ENCODE data around the gene GPALPP1. TPM values are rescaled to one million over a fixed set of nuclear protein-coding genes. Genes with fewer than 3 reads are reported as not detected.
A peak's percentile ranks its signal among the peaks of the same experiment; 100 is the strongest.
"Not testable (repeated sequence)": the region's sequence is repeated elsewhere in the genome, so short reads cannot be mapped to it uniquely, and the experiment has no call there.

Gene GPALPP1
- total RNA-seq, 2 donors from 2014 or later: 24.3 to 32.6 TPM

DNA sequence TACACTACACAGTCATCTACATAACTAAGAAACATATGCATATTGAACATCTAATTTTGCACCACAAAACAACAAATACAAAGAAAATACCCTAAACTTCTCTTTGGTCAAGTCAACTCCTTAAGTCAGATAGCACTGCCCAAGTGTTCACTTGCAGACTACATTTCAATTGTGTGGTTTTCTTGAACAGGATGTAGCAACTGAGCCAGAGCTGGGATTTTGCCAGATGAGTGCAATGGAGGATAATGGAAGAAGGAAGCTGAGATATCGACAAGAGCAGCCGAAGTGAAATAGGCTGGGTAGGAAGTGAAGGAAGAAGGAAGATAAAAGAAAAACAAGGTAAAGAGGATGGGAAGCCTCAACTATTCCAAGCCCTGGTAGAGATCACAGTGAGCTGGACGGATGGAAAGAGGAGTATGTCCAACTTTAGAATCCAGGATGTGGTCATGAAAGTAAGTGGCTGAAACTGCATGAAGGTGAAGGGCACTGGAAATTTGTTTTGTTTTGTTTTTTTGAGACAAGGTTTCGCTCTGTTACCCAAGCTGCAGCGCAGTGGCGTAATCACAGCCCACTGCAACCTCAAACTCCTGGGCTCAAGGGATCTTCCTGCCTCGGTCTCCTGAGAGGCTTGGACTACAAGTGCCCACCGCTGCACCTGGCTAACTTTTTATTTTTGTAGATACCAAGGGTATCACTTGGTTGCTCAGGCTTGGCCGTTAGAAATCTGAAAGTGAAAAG lies 15.1 kb upstream of the GPALPP1 start:
- Mint-ChIP-seq H3K9me3 (no peaks in the 10 kb centered on the region), H3K4me1 (ENCODE audit: low read depth in 2 of 2) (no peaks in the 10 kb centered on the region), H3K27ac (no peak overlapping the region), H3K4me3 (no peak overlapping the region), H3K36me3 (peaks cover 6% of the 10 kb centered on the region), H3K27me3 (no peaks in the 10 kb centered on the region)
- no peak for DNase-seq (ENCODE audit: low spot score)
- no peak for ATAC-seq

DNA sequence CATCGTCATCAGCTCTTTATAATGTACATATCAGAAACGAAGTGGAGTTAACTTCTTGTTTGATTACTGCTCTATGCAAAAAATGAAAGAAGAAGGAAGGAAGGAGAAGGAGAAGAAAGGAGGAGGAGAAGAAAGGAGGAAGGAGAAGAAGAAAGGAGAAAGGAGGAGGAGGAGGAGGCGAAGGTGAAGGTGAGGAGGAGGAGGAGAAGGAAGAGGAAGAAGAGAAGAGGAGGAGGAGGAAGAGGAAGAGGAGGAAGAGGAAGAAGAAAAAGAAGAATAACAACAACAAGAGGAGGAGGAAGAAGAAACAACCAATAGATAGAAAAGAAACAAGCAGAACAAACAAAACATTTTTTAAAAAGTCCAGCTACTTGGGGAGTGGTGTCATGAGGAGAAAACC lies 13.1 kb upstream of the GPALPP1 start:
- no peaks in the 10 kb centered on the region for H3K9me3 Mint-ChIP-seq
- H3K4me1 Mint-ChIP-seq (ENCODE audit: low read depth in 2 of 2): no peaks in the 10 kb centered on the region
- DNase-seq (ENCODE audit: low spot score): no peak
- H3K4me3 Mint-ChIP-seq: no peak overlapping the region
- ATAC-seq: no peak
- peaks cover 6% of the 10 kb centered on the region for H3K36me3 Mint-ChIP-seq
- H3K27me3 Mint-ChIP-seq: no peaks in the 10 kb centered on the region
- H3K27ac Mint-ChIP-seq: no peak overlapping the region

DNA sequence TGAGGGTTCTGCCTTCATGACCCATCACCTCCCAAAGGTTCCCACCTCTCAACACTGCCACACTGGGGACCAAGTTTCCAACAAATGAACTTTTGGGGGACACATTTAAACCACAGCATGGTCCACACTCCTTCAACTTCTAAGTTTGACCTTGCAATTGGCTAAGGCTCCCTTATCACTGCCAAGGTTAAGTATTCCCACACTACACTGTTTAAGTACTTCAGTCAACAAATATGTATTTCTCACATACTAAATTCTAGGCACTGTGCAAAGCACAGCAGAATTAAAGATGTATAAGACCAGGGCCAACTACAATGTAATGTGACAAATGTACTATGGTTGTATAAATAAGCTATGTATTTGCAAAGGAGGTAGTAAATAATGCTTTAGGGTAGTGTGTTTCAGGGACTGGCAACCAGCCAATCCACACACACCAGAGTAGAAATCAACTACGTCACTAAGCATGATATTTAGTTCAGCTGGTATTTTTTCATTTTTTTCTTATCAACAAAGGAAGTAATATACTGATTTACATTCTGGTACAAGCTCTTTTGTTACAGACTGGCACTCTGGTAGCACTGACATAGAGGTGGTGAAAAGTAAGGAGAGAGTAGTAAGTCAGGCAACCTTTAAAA lies 12.3 kb upstream of the GPALPP1 start:
- H3K4me1 Mint-ChIP-seq (ENCODE audit: low read depth in 2 of 2): no peaks in the 10 kb centered on the region
- no peaks in the 10 kb centered on the region for H3K9me3 Mint-ChIP-seq
- no peak overlapping the region for H3K27ac Mint-ChIP-seq
- H3K36me3 Mint-ChIP-seq: peaks cover 6% of the 10 kb centered on the region
- no peak overlapping the region for H3K4me3 Mint-ChIP-seq
- DNase-seq (ENCODE audit: low spot score) (no peak), ATAC-seq (no peak)
- no peaks in the 10 kb centered on the region for H3K27me3 Mint-ChIP-seq

DNA sequence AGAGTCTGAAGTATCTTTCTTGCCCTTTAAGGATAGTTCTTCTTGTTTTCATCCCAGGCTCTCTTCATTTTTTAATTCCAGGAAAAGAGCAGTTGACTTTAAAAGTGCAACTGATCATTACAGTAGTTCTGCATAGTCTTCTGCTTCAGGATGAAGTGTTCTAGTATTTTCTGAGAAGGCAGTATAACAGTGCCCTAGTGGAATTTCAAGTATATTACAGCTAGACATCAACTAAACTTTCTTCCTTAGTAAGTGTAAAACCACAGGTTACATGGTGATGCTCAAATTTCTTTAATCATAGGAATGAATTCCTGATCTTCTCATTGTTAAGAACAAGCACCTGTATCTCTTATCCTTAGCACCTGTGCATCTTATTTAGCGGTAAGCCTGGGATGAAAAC lies 11.0 kb upstream of the GPALPP1 start:
- Mint-ChIP-seq H3K9me3 (no peaks in the 10 kb centered on the region), H3K4me1 (ENCODE audit: low read depth in 2 of 2) (peaks cover 0 to 4% of the 10 kb centered on the region in 2 donors), H3K36me3 (peaks cover 6% of the 10 kb centered on the region), H3K27me3 (no peaks in the 10 kb centered on the region), H3K27ac (no peak overlapping the region), H3K4me3 (no peak overlapping the region)
- no peak for ATAC-seq
- DNase-seq (ENCODE audit: low spot score): no peak

DNA sequence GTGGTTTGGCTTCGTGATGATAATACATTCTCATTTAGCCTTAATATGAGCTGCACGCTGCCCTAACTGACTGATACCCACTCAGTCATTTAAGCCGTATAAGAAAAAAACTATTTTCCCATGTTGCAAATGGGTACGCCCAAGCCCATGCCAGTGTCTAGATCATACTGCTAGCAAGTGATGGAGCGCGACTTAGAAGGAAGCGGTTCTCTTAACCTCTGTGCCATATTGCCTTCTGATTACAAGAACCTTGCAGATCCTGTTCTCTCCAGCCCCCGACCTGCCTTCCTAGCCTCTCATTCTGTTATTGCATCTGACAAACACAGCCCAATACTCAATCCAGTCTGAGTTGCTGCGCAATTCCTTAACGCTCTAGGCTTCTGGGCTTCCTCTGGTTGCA lies 603 bp downstream of the GPALPP1 start:
- Mint-ChIP-seq H3K36me3 (peaks cover 10% of the 10 kb centered on the region), H3K27ac (peak overlapping the region; percentile 90 to 93), H3K9me3 (no peaks in the 10 kb centered on the region), H3K4me1 (ENCODE audit: low read depth in 2 of 2) (peaks cover 44 to 45% of the 10 kb centered on the region in 2 donors), H3K27me3 (no peaks in the 10 kb centered on the region), H3K4me3 (peak overlapping the region; percentile 97)
- DNase-seq (ENCODE audit: low spot score) (no peak), ATAC-seq (peak; percentile 2 to 14)

DNA sequence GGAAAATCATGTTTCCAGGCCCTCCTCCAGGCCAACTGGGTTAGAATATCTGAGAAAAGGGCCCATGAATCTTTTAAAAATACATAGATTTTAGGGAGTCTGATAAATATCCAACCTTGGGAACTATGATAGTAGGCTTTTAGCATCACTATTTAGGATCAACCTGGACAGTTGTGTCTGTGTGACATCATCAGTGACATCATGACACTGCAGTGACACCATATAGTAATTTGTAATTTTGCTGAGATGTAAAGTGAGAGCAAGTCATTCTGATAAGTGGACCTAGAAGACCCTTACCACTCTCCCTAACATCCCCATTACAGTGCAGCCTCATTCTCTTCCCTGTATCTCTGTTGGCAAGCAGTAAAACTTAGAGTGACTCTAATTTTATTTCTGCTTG lies 14.1 kb downstream of the GPALPP1 start:
- H3K36me3 Mint-ChIP-seq: peaks cover 11% of the 10 kb centered on the region
- peaks cover 0 to 4% of the 10 kb centered on the region in 2 donors for H3K4me1 Mint-ChIP-seq (ENCODE audit: low read depth in 2 of 2)
- H3K9me3 Mint-ChIP-seq: no peaks in the 10 kb centered on the region
- no peak overlapping the region for H3K27ac Mint-ChIP-seq
- H3K4me3 Mint-ChIP-seq: no peak overlapping the region
- no peak for DNase-seq (ENCODE audit: low spot score)
- H3K27me3 Mint-ChIP-seq: no peaks in the 10 kb centered on the region
- no peak for ATAC-seq

DNA sequence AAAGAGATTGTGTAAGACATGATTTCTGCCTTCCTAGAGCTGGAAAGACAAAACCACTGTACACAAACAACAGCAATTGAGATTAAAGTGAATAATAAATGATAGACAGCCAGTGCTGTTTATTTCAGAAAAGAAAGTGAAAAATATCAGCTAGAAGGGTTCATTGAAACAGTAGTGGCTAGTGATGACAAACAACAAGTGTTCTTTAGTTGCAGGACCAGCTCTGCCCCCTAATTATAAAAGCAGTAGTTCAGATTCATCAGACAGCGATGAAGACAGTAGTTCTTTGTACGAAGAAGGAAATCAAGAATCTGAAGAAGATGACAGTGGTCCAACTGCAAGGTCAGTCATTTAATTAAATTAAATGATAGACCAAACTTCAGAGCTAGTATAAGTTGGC lies 14.8 kb downstream of the GPALPP1 start:
- DNase-seq (ENCODE audit: low spot score): no peak
- no peak for ATAC-seq
- Mint-ChIP-seq H3K9me3 (no peaks in the 10 kb centered on the region), H3K27me3 (no peaks in the 10 kb centered on the region), H3K36me3 (peaks cover 11% of the 10 kb centered on the region), H3K4me3 (no peak overlapping the region), H3K4me1 (ENCODE audit: low read depth in 2 of 2) (peaks cover 0 to 4% of the 10 kb centered on the region in 2 donors), H3K27ac (no peak overlapping the region)

DNA sequence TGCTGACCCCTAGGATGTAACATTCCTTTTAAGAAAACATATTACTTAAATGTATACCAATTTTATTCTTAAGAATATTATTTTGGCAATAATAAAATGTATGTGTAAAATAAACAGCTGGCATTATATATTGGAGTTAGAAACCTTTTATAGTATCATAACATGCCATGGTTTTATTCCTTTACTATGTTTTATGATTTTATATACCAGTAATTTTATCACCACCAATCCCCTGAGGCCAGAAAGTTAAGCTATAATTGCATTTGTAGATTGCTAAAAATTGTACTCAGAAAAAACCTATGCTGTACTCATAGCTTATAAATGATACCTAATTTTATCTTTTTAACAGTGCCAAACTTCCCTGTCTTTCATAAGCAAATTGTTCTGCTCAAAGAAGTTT lies 17.9 kb downstream of the GPALPP1 start:
- H3K27ac Mint-ChIP-seq: no peak overlapping the region
- H3K4me3 Mint-ChIP-seq: no peak overlapping the region
- no peak for ATAC-seq
- no peaks in the 10 kb centered on the region for H3K9me3 Mint-ChIP-seq
- H3K4me1 Mint-ChIP-seq (ENCODE audit: low read depth in 2 of 2): no peaks in the 10 kb centered on the region
- peaks cover 20% of the 10 kb centered on the region for H3K36me3 Mint-ChIP-seq
- H3K27me3 Mint-ChIP-seq: no peaks in the 10 kb centered on the region
- no peak for DNase-seq (ENCODE audit: low spot score)

DNA sequence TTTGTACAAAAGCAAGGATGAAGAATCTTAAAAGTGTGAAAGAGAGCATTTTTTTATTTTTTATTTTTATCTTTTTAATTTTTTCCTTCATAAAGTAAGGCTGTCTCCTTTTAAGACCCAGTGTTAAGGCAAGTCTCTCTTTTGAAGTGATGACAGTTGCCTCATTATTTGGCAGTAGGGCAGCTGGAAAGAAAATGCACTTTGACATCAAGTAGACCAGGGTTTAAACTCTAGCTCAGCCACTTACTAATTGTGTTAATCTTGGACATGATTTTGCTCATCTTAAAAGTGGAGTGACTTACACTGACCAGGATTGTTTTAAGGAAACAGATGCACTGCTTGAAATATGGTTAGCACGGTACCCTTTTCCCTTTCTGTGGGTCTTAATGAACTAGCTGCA lies 18.5 kb downstream of the GPALPP1 start:
- DNase-seq (ENCODE audit: low spot score) (no peak), ATAC-seq (no peak)
- H3K4me3 Mint-ChIP-seq: no peak overlapping the region
- H3K4me1 Mint-ChIP-seq (ENCODE audit: low read depth in 2 of 2): no peaks in the 10 kb centered on the region
- H3K36me3 Mint-ChIP-seq: peaks cover 20% of the 10 kb centered on the region
- H3K9me3 Mint-ChIP-seq: no peaks in the 10 kb centered on the region
- H3K27ac Mint-ChIP-seq: no peak overlapping the region
- no peaks in the 10 kb centered on the region for H3K27me3 Mint-ChIP-seq

DNA sequence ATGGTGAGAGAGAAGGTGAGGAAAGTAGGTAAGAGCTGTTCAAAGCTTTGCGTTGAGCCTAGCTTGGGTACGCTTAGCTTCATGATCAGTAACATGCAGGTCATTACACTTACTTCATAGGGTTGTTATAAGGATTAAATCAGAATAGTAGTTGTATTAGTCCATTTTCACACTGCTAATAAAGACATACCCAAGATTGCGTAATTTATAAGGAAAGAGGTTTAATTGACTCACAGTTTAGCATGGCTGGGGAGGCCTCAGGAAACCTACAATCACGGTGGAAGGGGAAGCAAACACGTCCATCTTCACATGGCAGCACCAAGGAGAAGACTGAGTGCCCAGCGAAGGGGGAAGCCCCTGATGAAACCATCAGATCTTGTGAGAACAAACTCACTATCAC lies 21.9 kb downstream of the GPALPP1 start:
- peaks cover 33% of the 10 kb centered on the region for H3K36me3 Mint-ChIP-seq
- no peak for ATAC-seq

DNA sequence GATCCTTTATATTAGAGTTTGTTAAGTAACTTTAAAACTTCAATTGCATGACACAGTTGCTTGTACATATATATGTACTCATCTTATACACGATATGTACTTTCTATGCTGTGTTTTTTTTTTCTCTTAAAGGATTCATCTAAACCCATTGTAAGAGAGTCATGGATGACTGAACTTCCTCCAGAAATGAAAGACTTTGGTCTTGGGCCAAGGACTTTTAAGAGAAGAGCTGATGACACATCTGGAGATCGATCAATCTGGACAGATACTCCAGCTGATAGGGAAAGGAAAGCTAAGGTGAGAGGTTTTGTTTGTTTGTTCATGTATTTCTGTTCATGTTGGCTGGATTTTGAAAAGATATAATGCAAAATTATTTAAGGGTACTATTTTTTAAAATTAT lies 26.0 kb downstream of the GPALPP1 start:
- H3K9me3 Mint-ChIP-seq: no peaks in the 10 kb centered on the region
- H3K36me3 Mint-ChIP-seq: peaks cover 25% of the 10 kb centered on the region
- no peaks in the 10 kb centered on the region for H3K4me1 Mint-ChIP-seq (ENCODE audit: low read depth in 2 of 2)
- DNase-seq (ENCODE audit: low spot score) (no peak), ATAC-seq (no peak)
- no peaks in the 10 kb centered on the region for H3K27me3 Mint-ChIP-seq
- no peak overlapping the region for H3K4me3 Mint-ChIP-seq
- H3K27ac Mint-ChIP-seq: no peak overlapping the region

More for the DNA sequence above, 21.9 kb downstream of the GPALPP1 start:
- H3K27me3 Mint-ChIP-seq: no peaks in the 10 kb centered on the region
- H3K9me3 Mint-ChIP-seq: no peaks in the 10 kb centered on the region
- no peak overlapping the region for H3K4me3 Mint-ChIP-seq
- no peak overlapping the region for H3K27ac Mint-ChIP-seq
- DNase-seq (ENCODE audit: low spot score): no peak
- no peaks in the 10 kb centered on the region for H3K4me1 Mint-ChIP-seq (ENCODE audit: low read depth in 2 of 2)

DNA sequence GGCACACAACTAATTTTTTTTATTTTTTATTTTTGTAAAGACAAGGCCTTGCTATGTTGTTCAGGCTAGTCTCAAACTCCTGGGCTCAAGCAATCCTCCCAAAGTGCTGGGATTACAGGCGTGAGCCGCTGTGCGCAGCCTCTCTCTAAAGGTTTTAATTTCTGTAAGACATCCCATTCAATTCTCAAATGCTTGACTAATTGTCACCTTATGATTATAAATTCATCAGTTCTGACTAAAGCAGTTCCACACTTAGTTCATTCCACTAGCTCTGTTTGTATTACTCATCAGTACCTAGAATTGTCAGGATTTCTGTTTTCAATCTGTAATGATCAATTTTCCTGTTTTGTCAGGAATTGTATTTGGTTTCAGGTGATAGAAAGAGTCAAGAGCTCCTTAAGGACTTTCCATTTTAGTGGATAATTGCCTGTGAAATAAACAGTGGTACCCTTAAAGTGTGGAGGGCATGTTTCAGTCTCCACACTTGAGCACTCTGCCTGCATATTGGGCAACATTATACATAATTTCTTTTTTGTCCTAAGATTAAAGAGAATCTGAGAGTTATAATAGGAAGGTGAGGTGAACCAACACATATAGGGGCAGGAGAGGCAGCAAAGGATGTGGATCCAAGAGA lies 27.6 kb downstream of the GPALPP1 start:
- no peak overlapping the region for H3K4me3 Mint-ChIP-seq
- H3K9me3 Mint-ChIP-seq: no peaks in the 10 kb centered on the region
- H3K36me3 Mint-ChIP-seq: peaks cover 13% of the 10 kb centered on the region
- DNase-seq (ENCODE audit: low spot score): no peak
- no peak for ATAC-seq
- no peaks in the 10 kb centered on the region for H3K27me3 Mint-ChIP-seq
- no peak overlapping the region for H3K27ac Mint-ChIP-seq
- no peaks in the 10 kb centered on the region for H3K4me1 Mint-ChIP-seq (ENCODE audit: low read depth in 2 of 2)

DNA sequence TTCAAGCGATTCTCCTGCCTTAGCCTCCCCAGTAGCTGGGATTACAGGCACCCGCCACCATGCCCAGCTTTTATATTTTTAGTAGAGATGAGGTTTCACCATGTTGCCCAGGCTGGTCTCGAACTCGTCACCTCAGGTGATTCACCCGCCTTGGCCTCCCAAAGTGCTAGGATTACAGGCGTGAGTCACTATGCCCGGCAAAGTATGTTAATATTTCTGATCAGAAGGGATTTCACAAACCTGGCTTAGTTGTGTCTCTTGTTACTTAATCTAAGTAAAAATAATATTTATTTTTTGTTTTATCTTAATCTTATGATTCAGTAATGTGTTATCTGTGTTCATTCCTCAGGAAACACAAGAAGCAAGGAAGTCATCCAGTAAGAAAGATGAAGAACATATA lies 30.6 kb downstream of the GPALPP1 start:
- not testable (repeated sequence) for ATAC-seq; H3K4me3 Mint-ChIP-seq; H3K9me3 Mint-ChIP-seq; DNase-seq (ENCODE audit: low spot score); H3K4me1 Mint-ChIP-seq (ENCODE audit: low read depth in 2 of 2); H3K27ac Mint-ChIP-seq; H3K27me3 Mint-ChIP-seq
- H3K36me3 Mint-ChIP-seq: peaks cover 13% of the 10 kb centered on the region

DNA sequence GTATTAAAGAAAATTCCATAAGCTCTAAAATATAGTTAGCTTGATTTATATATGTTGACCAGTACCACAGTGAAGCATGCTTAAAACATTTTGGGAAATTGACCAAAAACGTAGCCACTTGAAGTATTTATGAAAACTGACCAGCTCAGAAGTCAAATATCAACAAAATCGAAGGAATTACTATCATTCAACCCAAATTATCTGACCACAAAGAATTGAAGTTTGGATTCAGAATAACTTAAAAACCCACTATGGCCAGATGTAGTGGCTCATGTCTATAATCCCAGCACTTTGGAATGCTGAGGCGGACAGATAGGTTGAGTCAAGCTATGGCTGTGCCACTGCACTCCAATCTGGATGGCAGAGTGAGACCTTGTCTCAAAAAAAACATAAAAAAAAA lies 31.9 kb downstream of the GPALPP1 start:
- H3K27ac Mint-ChIP-seq: no peak overlapping the region
- peaks cover 7% of the 10 kb centered on the region for H3K36me3 Mint-ChIP-seq
- H3K27me3 Mint-ChIP-seq: no peaks in the 10 kb centered on the region
- DNase-seq (ENCODE audit: low spot score) (no peak), ATAC-seq (no peak)
- H3K9me3 Mint-ChIP-seq: no peaks in the 10 kb centered on the region
- no peak overlapping the region for H3K4me3 Mint-ChIP-seq
- H3K4me1 Mint-ChIP-seq (ENCODE audit: low read depth in 2 of 2): no peaks in the 10 kb centered on the region
